WI38 (cell line): ENCODE measurements around the gene OR2T27.
"Not testable (repeated sequence)": the region's sequence is repeated elsewhere in the genome, so short reads cannot be mapped to it uniquely, and the experiment has no call there.

Experiments
- H3K4me3 ChIP-seq: 2 replicates; pipeline ENCODE4 v1.5.1; 2011; ENCODE audit warnings: low read depth, mild to moderate bottlenecking, control low read depth, low read length
- CTCF ChIP-seq: IDR thresholded peaks from 2 replicates; pipeline ENCODE4 v1.5.1; 2012; ENCODE audit warnings: low read depth, mild to moderate bottlenecking, control low read depth, low read length

Gene OR2T27

GRCh38 chr1:248655354-248655753 lies at the start of gene OR2T27:
OR2T27 (minus strand) TSS chr1:248655528; CDS start chr1:248650884, 4,644 bp downstream.
- not testable (repeated sequence) for H3K4me3 ChIP-seq

- H3K4me3 ChIP-seq: no peak overlapping the region
- no peak for TF ChIP-seq CTCF
Observed at GRCh38 chr1:248704606-248705005, 49.3 kb upstream of the OR2T27 start.

GRCh38 chr1:248703674-248704073 lies 48.3 kb upstream of the OR2T27 start:
- TF ChIP-seq CTCF: no peak
- no peak overlapping the region for H3K4me3 ChIP-seq

- no peak for TF ChIP-seq CTCF
- H3K4me3 ChIP-seq: no peak within 1 kb of the TSS
Observed at GRCh38 chr1:248702714-248703113, 47.4 kb upstream of the OR2T27 start, which contains the start of gene OR14I1. OR14I1 (minus strand) TSS chr1:248702766.

- no peak for TF ChIP-seq CTCF
- no peak overlapping the region for H3K4me3 ChIP-seq
Observed at GRCh38 chr1:248699099-248699498, 43.8 kb upstream of the OR2T27 start.

- TF ChIP-seq CTCF: no peak
- H3K4me3 ChIP-seq: no peak overlapping the region
Observed at GRCh38 chr1:248697907-248698306, 42.6 kb upstream of the OR2T27 start.

- no peak for TF ChIP-seq CTCF
- no peak overlapping the region for H3K4me3 ChIP-seq
Observed at GRCh38 chr1:248696774-248697173, 41.4 kb upstream of the OR2T27 start.

GRCh38 chr1:248696261-248696660 lies 40.9 kb upstream of the OR2T27 start:
- TF ChIP-seq CTCF: no peak
- no peak overlapping the region for H3K4me3 ChIP-seq
